PC-9 (cell line): ENCODE measurements around the gene HGD. TPM values are rescaled to one million over a fixed set of nuclear protein-coding genes. Genes with fewer than 3 reads are reported as not detected.

Experiments used
- BruUV-seq: library from RNA; stranded (reverse); fragments of 400-500 nt; replicated peaks from 2 replicates; lab custom pipeline; 2021; lab: Mats Ljungman, UMichigan
- CTCF ChIA-PET: fragments of 300-600 bp; sonication (Branson Sonifier 250); formaldehyde crosslinking; loops from one replicate; lab custom pipeline; 2022; ENCODE audit warnings: antibody characterized with exemption; lab: Charles Lee
- POLR2A ChIA-PET: fragments of 300-600 bp; sonication (Branson Sonifier 250); formaldehyde crosslinking; loops from one replicate; lab custom pipeline; 2022; ENCODE audit warnings: antibody characterized with exemption; ENCODE audit not compliant: unreplicated experiment; lab: Charles Lee
- DNase-seq, 2 experiments: peaks; one replicate each; pipeline versions ENCODE4 v3.0.0 to v3.0.0-alpha.2; 2015 to 2022; ENCODE audit warnings: mixed read lengths in 1 of 2
- H2AFZ ChIP-seq: fragments of 200-600 bp; sonication (generic); 2 replicates; pipeline ENCODE4 v1.8.1; 2017; ENCODE audit warnings: antibody characterized with exemption
- H3F3A ChIP-seq: fragments of 200-600 bp; sonication (generic); 2 replicates; pipeline ENCODE4 v1.8.1; 2017; ENCODE audit warnings: antibody characterized with exemption, mild to moderate bottlenecking, low read depth; ENCODE audit not compliant: insufficient read depth
- H3K27ac ChIP-seq: fragments of 200-600 bp; sonication (generic); 2 replicates; pipeline ENCODE4 v1.6.1; 2016; ENCODE audit warnings: mixed run types
- H3K27me3 ChIP-seq: fragments of 200-600 bp; sonication (generic); 2 replicates; pipeline ENCODE4 v1.6.1; 2016; ENCODE audit warnings: low read depth, mixed run types; ENCODE audit not compliant: insufficient read depth
- H3K36me3 ChIP-seq: fragments of 200-600 bp; sonication (generic); 2 replicates; pipeline ENCODE4 v1.6.1; 2016; ENCODE audit warnings: low read depth, mixed run types
- H3K4me1 ChIP-seq: fragments of 200-600 bp; sonication (generic); replicated peaks from 2 replicates; pipeline ENCODE4 v1.6.1; 2016; ENCODE audit warnings: mixed run types; ENCODE audit not compliant: insufficient read depth
- H3K4me2 ChIP-seq: fragments of 200-600 bp; sonication (generic); 2 replicates; pipeline ENCODE4 v1.6.1; 2017; ENCODE audit warnings: mixed run types
- H3K4me3 ChIP-seq: fragments of 200-600 bp; sonication (generic); 2 replicates; pipeline ENCODE4 v1.6.1; 2016; ENCODE audit warnings: mixed run types
- H3K79me2 ChIP-seq: fragments of 200-600 bp; sonication (generic); 2 replicates; pipeline ENCODE4 v1.6.1; 2017; ENCODE audit warnings: low read depth, mixed run types
- H3K9me2 ChIP-seq: fragments of 200-600 bp; sonication (generic); 2 replicates; pipeline ENCODE4 v1.8.1; 2017; ENCODE audit warnings: mild to moderate bottlenecking; ENCODE audit not compliant: insufficient read depth
- H3K9me3 ChIP-seq: fragments of 200-600 bp; sonication (generic); 2 replicates; pipeline ENCODE4 v1.8.1; 2016; ENCODE audit warnings: low read depth; ENCODE audit not compliant: insufficient read depth
- H4K20me1 ChIP-seq: fragments of 200-600 bp; sonication (generic); 2 replicates; pipeline ENCODE4 v1.8.1; 2017; ENCODE audit not compliant: insufficient read depth
- CTCF ChIP-seq: fragments of 200-600 bp; sonication (generic); conservative IDR thresholded peaks from 2 replicates; pipeline ENCODE4 v1.6.1; 2017; ENCODE audit warnings: mixed run types, antibody characterized with exemption, mild to moderate bottlenecking, moderate library complexity
- EZH2 ChIP-seq: fragments of 200-600 bp; sonication (generic); IDR thresholded peaks from 2 replicates; pipeline ENCODE4 v1.8.0; 2017; ENCODE audit warnings: antibody characterized with exemption, low read depth
- intact Hi-C: fragments of 100-400 bp; cut with micrococcal nuclease; formaldehyde crosslinking; loops from one replicate; pipeline ENCODE4 v1.10.0; 2022; ENCODE audit not compliant: unreplicated experiment
- total RNA-seq: library from RNA; stranded (reverse); gene quantifications from 2 replicates; pipeline ENCODE4 v1.2.3, GENCODE V29; 2021

Gene HGD
- total RNA-seq, 1 experiment from 2014 or later: 0.65 TPM

GRCh38 chr3:120710369-120710768 is 28.3 kb upstream of the HGD start:
- H3K4me3 ChIP-seq: no peak overlapping the region
- H2AFZ ChIP-seq: no peak overlapping the region
- no peaks in the 10 kb centered on the region for H3K36me3 ChIP-seq
- CTCF ChIA-PET: no interaction called here
- no peaks in the 10 kb centered on the region for H3F3A ChIP-seq
- H3K4me2 ChIP-seq: no peak overlapping the region
- H3K27me3 ChIP-seq: no peaks in the 10 kb centered on the region
- intact Hi-C loops: no loop called here
- TF ChIP-seq CTCF: no peak
- no peak for TF ChIP-seq EZH2
- no peaks in the 10 kb centered on the region for H3K79me2 ChIP-seq
- no peak overlapping the region for H3K27ac ChIP-seq
- BruUV-seq: no TSS peak
- POLR2A ChIA-PET: no interaction called here
- no peaks in the 10 kb centered on the region for H3K9me2 ChIP-seq
- no peak for DNase-seq
- no peaks in the 10 kb centered on the region for H4K20me1 ChIP-seq
- H3K9me3 ChIP-seq: no peaks in the 10 kb centered on the region
- H3K4me1 ChIP-seq: no peaks in the 10 kb centered on the region

GRCh38 chr3:120708408-120708807 is 26.4 kb upstream of the HGD start:
- Histone ChIP-seq H3K36me3 (no peaks in the 10 kb centered on the region), H4K20me1 (no peaks in the 10 kb centered on the region), H3F3A (no peaks in the 10 kb centered on the region), H3K9me2 (no peaks in the 10 kb centered on the region), H3K4me3 (no peak overlapping the region), H3K9me3 (no peaks in the 10 kb centered on the region), H3K27ac (no peak overlapping the region), H3K27me3 (no peaks in the 10 kb centered on the region), H3K79me2 (no peaks in the 10 kb centered on the region), H3K4me2 (no peak overlapping the region), H3K4me1 (no peaks in the 10 kb centered on the region), H2AFZ (no peak overlapping the region)
- DNase-seq: no peak
- CTCF ChIA-PET: no interaction called here
- TF ChIP-seq EZH2 (no peak), CTCF (no peak)
- BruUV-seq: no TSS peak
- POLR2A ChIA-PET: no interaction called here
- intact Hi-C loops: no loop called here

- Histone ChIP-seq H3K9me3 (no peaks in the 10 kb centered on the region), H3K36me3 (no peaks in the 10 kb centered on the region), H3K79me2 (no peaks in the 10 kb centered on the region), H3K4me3 (no peak overlapping the region), H2AFZ (no peak overlapping the region), H3K4me1 (no peaks in the 10 kb centered on the region), H3K27ac (no peak overlapping the region), H3K9me2 (no peaks in the 10 kb centered on the region), H3F3A (no peaks in the 10 kb centered on the region), H3K27me3 (no peaks in the 10 kb centered on the region), H3K4me2 (no peak overlapping the region), H4K20me1 (no peaks in the 10 kb centered on the region)
- intact Hi-C loops: no loop called here
- DNase-seq: no peak
- POLR2A ChIA-PET: no interaction called here
- no peak for TF ChIP-seq CTCF
- TF ChIP-seq EZH2: no peak
- CTCF ChIA-PET: no interaction called here
- BruUV-seq: no TSS peak
Measured at GRCh38 chr3:120706950-120707349, 24.9 kb upstream of the HGD start.
